Adrenal gland (tissue), 12 donors: ENCODE data around the gene CORO6. TPM values are rescaled to one million over a fixed set of nuclear protein-coding genes. Genes with fewer than 3 reads are reported as not detected.
"Not testable (repeated sequence)": the region's sequence is repeated elsewhere in the genome, so short reads cannot be mapped to it uniquely, and the experiment has no call there.

Experiments used
- DNase-seq, 7 donors: peaks; one replicate each; pipeline ENCODE4 v3.0.0-alpha.2; 2019 to 2020
- H3K27ac ChIP-seq, 5 donors: fragments of 200-600 bp; sonication (generic) in 4 of 5; 1 replicate in 3 of 5; 2 replicates in 2 of 5; pipeline versions ENCODE4 v1.5.1 to v1.8.0; 2016 to 2020; ENCODE audit warnings: mild to moderate bottlenecking in 1 of 5
- H3K27me3 ChIP-seq: fragments of 200-600 bp; 2 replicates; pipeline ENCODE4 v1.8.0; 2021
- H3K36me3 ChIP-seq, 2 donors: fragments of 200-600 bp; replicated peaks in 1 of 2; 1 replicate in 1 of 2; 2 replicates in 1 of 2; pipeline versions ENCODE4 v1.5.1 to v1.8.0; 2018 to 2022
- H3K4me1 ChIP-seq, 2 donors: fragments of 200-600 bp; replicated peaks in 1 of 2; 1 replicate in 1 of 2; 2 replicates in 1 of 2; pipeline versions ENCODE4 v1.5.1 to v1.8.0; 2018 to 2021
- H3K4me3 ChIP-seq, 4 donors: fragments of 200-600 bp; sonication (generic) in 3 of 4; one replicate each; pipeline ENCODE4 v1.5.1; 2016 to 2018
- H3K9me3 ChIP-seq, 3 donors: fragments of 200-600 bp; sonication (generic) in 1 of 3; replicated peaks in 1 of 3; 1 replicate in 2 of 3; 2 replicates in 1 of 3; pipeline versions ENCODE4 v1.5.1 to v1.8.0; 2016 to 2021
- POLR2A ChIP-seq, 2 donors: fragments of 450-650 bp; IDR thresholded peaks; one replicate each; pipeline ENCODE4 v1.6.1; 2017; ENCODE audit warnings: antibody characterized with exemption in 2 of 2, mild to moderate bottlenecking in 2 of 2, moderate library complexity in 1 of 2
- WGBS, 4 donors: extraction: QIAGEN DNeasy Blood & Tissue Kit in 2 of 4; methylation state at CpG; one replicate each; pipeline versions ENCODE4 v1.1.5 to v1.1.7; 2013 to 2017; 5-methylcytosine and 5-hydroxymethylcytosine counted together
- intact Hi-C, 2 donors: fragments of 100-400 bp; cut with DNase I; formaldehyde crosslinking; loops; one replicate each; pipeline versions ENCODE4 v1.14.1 to v1.15.0; 2022 to 2023
- polyA plus RNA-seq, 3 donors: library from polyadenylated mRNA; stranded (reverse); fragments of 200-250 nt in 2 of 3; fragments of 350-450 nt in 1 of 3; fragmentation: Illumina TruSeq in 1 of 3; extraction: RNeasy Lipid Tissue Mini Kit (QIAGEN cat#74804) in 1 of 3; gene quantifications; one replicate each; pipeline ENCODE4 v1.2.3, GENCODE V29; 2013 to 2014
- total RNA-seq, 9 donors: library from RNA; depleted of rRNA in 4 of 9; stranded (reverse); fragments of >200 nt in 4 of 9; fragments of 120-200 nt in 1 of 9; fragmentation: NEBNext Ultra II Directional in 1 of 9; extraction: Animal tissue kit (Norgen Biotek cat#: 25700) in 1 of 9; gene quantifications; one replicate each; pipeline versions ENCODE4 v1.1.0 to v1.2.4, GENCODE V29; 2013 to 2023
- TF ChIP-seq, protein P1 (sequence below), 6 experiments: fragments of 450-650 bp in 4 of 6; fragments of 200-600 bp in 2 of 6; sonication (generic) in 1 of 6; IDR thresholded peaks; 1 replicate in 5 of 6; 2 replicates in 1 of 6; pipeline versions ENCODE4 v1.5.1 to v1.8.0; 2016 to 2021; ENCODE audit warnings: antibody characterized with exemption in 6 of 6, mild to moderate bottlenecking in 2 of 6, moderate library complexity in 1 of 6
- donor health status: healthy with polysubstance abuse.
- donor health status: Bipolar disorder and iron deficiency.
- donor health status: DM: yes; HTN: yes; CAD: no.
- donor health status: DM: no; HTN: no; CAD: no.
- donor health status: DM: no; HTN: no; CAD: no.
- donor health status: DM: yes; HTN: yes; CAD: no.

The CORO6 gene
- total and polyA plus RNA-seq, 12 donors = 0.44 to 34.0 (median 5.6) TPM

DNA sequence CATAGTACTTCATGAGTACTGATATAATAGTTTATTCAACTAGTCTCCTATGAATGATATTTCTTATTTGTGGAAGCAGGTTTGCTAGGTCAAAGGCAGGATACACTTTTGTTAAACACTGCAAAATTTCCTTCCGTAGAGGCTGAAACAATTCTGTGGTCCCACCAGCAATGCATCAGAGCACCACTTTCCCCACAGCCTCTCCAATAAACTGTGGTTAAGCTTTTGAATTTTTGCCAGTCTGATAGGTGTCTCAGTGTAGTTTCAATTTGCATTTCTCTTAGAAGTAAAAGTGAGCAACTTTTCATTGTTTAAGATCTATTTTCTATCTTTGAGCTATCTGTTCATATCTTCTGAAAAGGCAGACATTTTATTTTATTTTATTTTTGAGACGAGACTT, 36.4 kb upstream of the CORO6 start:
- Histone ChIP-seq H3K27me3 (no peaks in the 10 kb centered on the region), H3K36me3 (peaks cover 0 to 8% of the 10 kb centered on the region in 2 donors), H3K9me3 (no peaks in the 10 kb centered on the region), H3K4me1 (peaks cover 0 to 13% of the 10 kb centered on the region in 2 donors), H3K4me3 (no peak overlapping the region), H3K27ac (no peak overlapping the region)
- intact Hi-C loops = no loop called here
- WGBS, 4 donors = 79 to 97% (median 90%) methylated on average over 2 of the region's 2 CpGs
- DNase-seq = no peak
- TF ChIP-seq POLR2A (IDR thresholded peaks at IDR 0.05) = no peak
- TF ChIP-seq, protein P1, sequence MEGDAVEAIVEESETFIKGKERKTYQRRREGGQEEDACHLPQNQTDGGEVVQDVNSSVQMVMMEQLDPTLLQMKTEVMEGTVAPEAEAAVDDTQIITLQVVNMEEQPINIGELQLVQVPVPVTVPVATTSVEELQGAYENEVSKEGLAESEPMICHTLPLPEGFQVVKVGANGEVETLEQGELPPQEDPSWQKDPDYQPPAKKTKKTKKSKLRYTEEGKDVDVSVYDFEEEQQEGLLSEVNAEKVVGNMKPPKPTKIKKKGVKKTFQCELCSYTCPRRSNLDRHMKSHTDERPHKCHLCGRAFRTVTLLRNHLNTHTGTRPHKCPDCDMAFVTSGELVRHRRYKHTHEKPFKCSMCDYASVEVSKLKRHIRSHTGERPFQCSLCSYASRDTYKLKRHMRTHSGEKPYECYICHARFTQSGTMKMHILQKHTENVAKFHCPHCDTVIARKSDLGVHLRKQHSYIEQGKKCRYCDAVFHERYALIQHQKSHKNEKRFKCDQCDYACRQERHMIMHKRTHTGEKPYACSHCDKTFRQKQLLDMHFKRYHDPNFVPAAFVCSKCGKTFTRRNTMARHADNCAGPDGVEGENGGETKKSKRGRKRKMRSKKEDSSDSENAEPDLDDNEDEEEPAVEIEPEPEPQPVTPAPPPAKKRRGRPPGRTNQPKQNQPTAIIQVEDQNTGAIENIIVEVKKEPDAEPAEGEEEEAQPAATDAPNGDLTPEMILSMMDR (IDR thresholded peaks at IDR 0.05) = no peak

DNA sequence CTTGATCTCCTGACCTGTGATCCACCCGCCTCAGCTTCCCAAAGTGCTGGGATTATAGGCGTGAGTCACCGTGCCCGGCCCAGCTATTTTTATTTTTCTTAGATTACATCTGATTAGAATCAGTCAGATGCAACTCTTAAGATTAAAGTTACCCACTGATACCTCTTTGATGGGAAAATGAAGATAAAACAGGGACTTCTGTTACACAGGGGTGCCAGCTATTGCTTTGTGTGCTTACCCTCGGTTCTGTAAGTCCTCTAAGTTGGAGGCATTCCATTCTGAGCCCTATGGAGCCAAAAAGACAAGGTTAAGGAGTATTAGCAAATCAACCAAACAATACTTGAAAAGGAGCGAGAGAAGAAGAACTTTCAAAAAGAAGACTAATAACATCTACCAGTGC, 32.6 kb upstream of the CORO6 start:
- no peak overlapping the region for H3K4me3 ChIP-seq
- DNase-seq = no peak
- H3K9me3 ChIP-seq = no peaks in the 10 kb centered on the region
- H3K27ac ChIP-seq = no peak overlapping the region
- 91 to 98% (median 96%) methylated on average over 6 of the region's 6 CpGs for WGBS, 4 donors
- TF ChIP-seq, protein P1 (IDR thresholded peaks at IDR 0.05) = no peak
- no peak for TF ChIP-seq POLR2A (IDR thresholded peaks at IDR 0.05)
- H3K27me3 ChIP-seq = no peaks in the 10 kb centered on the region
- intact Hi-C loops = no loop called here
- peaks cover 0 to 6% of the 10 kb centered on the region in 2 donors for H3K4me1 ChIP-seq
- peaks cover 0 to 8% of the 10 kb centered on the region in 2 donors for H3K36me3 ChIP-seq

GRCh38 chr17:29653995-29654714, 31.4 kb upstream of the CORO6 start:
- no peaks in the 10 kb centered on the region for H3K9me3 ChIP-seq
- no peak for DNase-seq
- WGBS, 4 donors = 63 to 84% (median 73%) methylated on average over 1 of the region's 1 CpG
- intact Hi-C loops = no loop called here
- peaks cover 0 to 6% of the 10 kb centered on the region in 2 donors for H3K4me1 ChIP-seq
- H3K27ac ChIP-seq = no peak overlapping the region
- H3K27me3 ChIP-seq = no peaks in the 10 kb centered on the region
- peaks cover 0 to 8% of the 10 kb centered on the region in 2 donors for H3K36me3 ChIP-seq
- H3K4me3 ChIP-seq = no peak overlapping the region
- TF ChIP-seq POLR2A (IDR thresholded peaks at IDR 0.05) = no peak
- TF ChIP-seq, protein P1 (IDR thresholded peaks at IDR 0.05) = no peak

- peaks cover 0 to 8% of the 10 kb centered on the region in 2 donors for H3K36me3 ChIP-seq
- TF ChIP-seq, protein P1 (IDR thresholded peaks at IDR 0.05) = no peak
- no peak for TF ChIP-seq POLR2A (IDR thresholded peaks at IDR 0.05)
- DNase-seq = no peak
- H3K9me3 ChIP-seq = no peaks in the 10 kb centered on the region
- H3K4me3 ChIP-seq = no peak overlapping the region
- H3K27me3 ChIP-seq = no peaks in the 10 kb centered on the region
- no peak overlapping the region for H3K27ac ChIP-seq
- intact Hi-C loops = no loop called here
- peaks cover 0 to 6% of the 10 kb centered on the region in 2 donors for H3K4me1 ChIP-seq
Measured at GRCh38 chr17:29652976-29653375, 30.3 kb upstream of the CORO6 start.

DNA sequence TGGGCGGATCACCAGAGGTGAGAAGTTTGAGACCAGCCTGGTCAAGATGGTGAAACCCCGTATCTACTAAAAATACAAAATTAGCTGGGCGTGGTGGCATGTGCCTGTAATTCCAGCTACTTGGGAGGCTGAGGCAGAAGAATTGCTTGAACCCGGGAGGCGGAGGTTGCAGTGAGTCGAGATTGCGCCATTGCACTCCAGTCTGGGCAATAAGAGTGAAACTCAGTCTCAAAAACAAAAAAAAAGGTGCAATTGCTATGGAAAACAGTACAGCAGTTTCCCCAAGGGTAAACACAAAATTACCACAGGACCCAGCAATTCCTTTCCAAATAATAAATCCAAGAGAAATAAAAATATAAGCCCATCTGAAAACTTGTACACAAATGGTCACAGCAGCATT, 29.2 kb upstream of the CORO6 start:
- H3K4me1 ChIP-seq, DNase-seq, H3K36me3 ChIP-seq, H3K27ac ChIP-seq, H3K9me3 ChIP-seq, H3K27me3 ChIP-seq, H3K4me3 ChIP-seq, intact Hi-C loops: not testable (repeated sequence)
- 94 to 99% (median 97%) methylated on average over 7 of the region's 7 CpGs for WGBS, 4 donors
